Gastrocnemius medialis (tissue), 4 donors: Measurements from ENCODE around the gene GSG1L.

ENCODE experiments used
- CTCF ChIP-seq, 5 experiments: fragments of 450-650 bp in 3 of 5; fragments of 200-600 bp in 2 of 5; sonication (generic) in 2 of 5; IDR thresholded peaks in 4 of 5; conservative IDR thresholded peaks in 1 of 5; 1 replicate in 4 of 5; 2 replicates in 1 of 5; pipeline ENCODE4 v1.5.1; 2016 to 2019; ENCODE audit warnings: antibody characterized with exemption in 5 of 5, mild to moderate bottlenecking in 3 of 5, moderate library complexity in 3 of 5
- POLR2A ChIP-seq, 2 donors: fragments of 450-650 bp; IDR thresholded peaks; one replicate each; pipeline ENCODE4 v1.6.1; 2017; ENCODE audit warnings: antibody characterized with exemption in 2 of 2, mild to moderate bottlenecking in 2 of 2, moderate library complexity in 2 of 2

- TF ChIP-seq CTCF (IDR thresholded peaks at IDR 0.05 in 4 of 5, conservative IDR thresholded peaks at IDR 0.05 in 1 of 5), result no peak
- no peak for TF ChIP-seq POLR2A (IDR thresholded peaks at IDR 0.05)
Measured at GRCh38 chr16:28042811-28043210, 20.7 kb downstream of the GSG1L start.
